ENCODE measurements around the gene NFASC.

NFASC gene

GRCh38 chr1:204889681-204890383 is 19.2 kb downstream of the NFASC start:
- no peak for DNase-seq

GRCh38 chr1:204891860-204892259 is 21.2 kb downstream of the NFASC start:
- DNase-seq, result no peak

GRCh38 chr1:204894031-204894430 is 23.4 kb downstream of the NFASC start:
- DNase-seq, result no peak

- no peak for DNase-seq
Measured at GRCh38 chr1:204894606-204895005, 23.9 kb downstream of the NFASC start.

- no peak for DNase-seq
Measured at GRCh38 chr1:204896023-204896422, 25.4 kb downstream of the NFASC start.

GRCh38 chr1:204896787-204897469 is 26.3 kb downstream of the NFASC start:
- DNase-seq, result no peak

GRCh38 chr1:204900721-204901120 is 30.1 kb downstream of the NFASC start:
- DNase-seq, result no peak

GRCh38 chr1:204902671-204903070 is 32.0 kb downstream of the NFASC start:
- no peak for DNase-seq

GRCh38 chr1:204904228-204904810 is 33.7 kb downstream of the NFASC start:
- DNase-seq, result no peak

- DNase-seq, result no peak
Measured at GRCh38 chr1:204909109-204909508, 38.4 kb downstream of the NFASC start.

GRCh38 chr1:204915861-204916495 is 45.3 kb downstream of the NFASC start:
- no peak for DNase-seq

- DNase-seq, result no peak
Measured at GRCh38 chr1:204917802-204918201, 47.1 kb downstream of the NFASC start.

GRCh38 chr1:204920511-204920910 is 49.8 kb downstream of the NFASC start:
- DNase-seq, result no peak

- no peak for DNase-seq
Measured at GRCh38 chr1:204920967-204921366, 50.3 kb downstream of the NFASC start.

- DNase-seq, result no peak
Measured at GRCh38 chr1:204921855-204922516, 51.3 kb downstream of the NFASC start.

GRCh38 chr1:204923201-204923600 is 52.5 kb downstream of the NFASC start:
- DNase-seq, result no peak

- DNase-seq, result no peak
Measured at GRCh38 chr1:204923626-204924012, 53.0 kb downstream of the NFASC start.

GRCh38 chr1:204924013-204924759 is 53.5 kb downstream of the NFASC start:
- DNase-seq, result no peak

GRCh38 chr1:204925701-204926100 is 55.0 kb downstream of the NFASC start:
- DNase-seq, result no peak

- no peak for DNase-seq
Measured at GRCh38 chr1:204927673-204928641, 57.3 kb downstream of the NFASC start.
